Measurements from ENCODE around the gene SLC22A12. TPM values are rescaled to one million over a fixed set of nuclear protein-coding genes. Genes with fewer than 3 reads are reported as not detected.

The SLC22A12 gene
- polyA plus RNA-seq, 1 experiment, result not detected

GRCh38 chr11:64598797-64599697 is 8.0 kb downstream of the SLC22A12 start:
- ChIA-PET CTCF (no interaction called here), POLR2A (no interaction called here)
- TF ChIP-seq CTCF (IDR thresholded peaks at IDR 0.05; ENCODE audit: insufficient read depth, low read depth, low read length), result no peak
- no peaks in the 10 kb centered on the region for H3K27me3 ChIP-seq (ENCODE audit: control insufficient read depth, insufficient read depth, low read length)
- DNase-seq (ENCODE audit: low read depth), result no peak
- H3K4me3 ChIP-seq (ENCODE audit: low read depth, low read length), result no peak overlapping the region
- no peaks in the 10 kb centered on the region for H3K36me3 ChIP-seq (ENCODE audit: control insufficient read depth, insufficient read depth, low read length)

GRCh38 chr11:64599698-64600211 is 8.7 kb downstream of the SLC22A12 start:
- POLR2A ChIA-PET, result no interaction called here
- 0 out of 2 replicates have a peak, but pooled peaks cover 3% of the 10 kb centered on the region for H3K27me3 ChIP-seq (ENCODE audit: control insufficient read depth, insufficient read depth, low read length)
- no peak for TF ChIP-seq CTCF (IDR thresholded peaks at IDR 0.05; ENCODE audit: insufficient read depth, low read depth, low read length)
- H3K36me3 ChIP-seq (ENCODE audit: control insufficient read depth, insufficient read depth, low read length), result no peaks in the 10 kb centered on the region
- no peak for DNase-seq (ENCODE audit: low read depth)
- no peak overlapping the region for H3K4me3 ChIP-seq (ENCODE audit: low read depth, low read length)
- CTCF ChIA-PET, result no interaction called here

GRCh38 chr11:64600281-64600992 is 9.4 kb downstream of the SLC22A12 start:
- POLR2A ChIA-PET, result no interaction called here
- TF ChIP-seq CTCF (IDR thresholded peaks at IDR 0.05; ENCODE audit: insufficient read depth, low read depth, low read length), result no peak
- CTCF ChIA-PET, result interaction anchor here (1.1 kb wide), 1 partner anchor 49 kb away, joined by 3 read pairs; no protein-coding TSS in a partner anchor
- Histone ChIP-seq H3K27me3 (ENCODE audit: control insufficient read depth, insufficient read depth, low read length) (peaks cover 6% of the 10 kb centered on the region; the same call in 1 of the 2 replicates), H3K4me3 (ENCODE audit: low read depth, low read length) (no peak overlapping the region), H3K36me3 (ENCODE audit: control insufficient read depth, insufficient read depth, low read length) (no peaks in the 10 kb centered on the region)
- no peak for DNase-seq (ENCODE audit: low read depth)

DNA sequence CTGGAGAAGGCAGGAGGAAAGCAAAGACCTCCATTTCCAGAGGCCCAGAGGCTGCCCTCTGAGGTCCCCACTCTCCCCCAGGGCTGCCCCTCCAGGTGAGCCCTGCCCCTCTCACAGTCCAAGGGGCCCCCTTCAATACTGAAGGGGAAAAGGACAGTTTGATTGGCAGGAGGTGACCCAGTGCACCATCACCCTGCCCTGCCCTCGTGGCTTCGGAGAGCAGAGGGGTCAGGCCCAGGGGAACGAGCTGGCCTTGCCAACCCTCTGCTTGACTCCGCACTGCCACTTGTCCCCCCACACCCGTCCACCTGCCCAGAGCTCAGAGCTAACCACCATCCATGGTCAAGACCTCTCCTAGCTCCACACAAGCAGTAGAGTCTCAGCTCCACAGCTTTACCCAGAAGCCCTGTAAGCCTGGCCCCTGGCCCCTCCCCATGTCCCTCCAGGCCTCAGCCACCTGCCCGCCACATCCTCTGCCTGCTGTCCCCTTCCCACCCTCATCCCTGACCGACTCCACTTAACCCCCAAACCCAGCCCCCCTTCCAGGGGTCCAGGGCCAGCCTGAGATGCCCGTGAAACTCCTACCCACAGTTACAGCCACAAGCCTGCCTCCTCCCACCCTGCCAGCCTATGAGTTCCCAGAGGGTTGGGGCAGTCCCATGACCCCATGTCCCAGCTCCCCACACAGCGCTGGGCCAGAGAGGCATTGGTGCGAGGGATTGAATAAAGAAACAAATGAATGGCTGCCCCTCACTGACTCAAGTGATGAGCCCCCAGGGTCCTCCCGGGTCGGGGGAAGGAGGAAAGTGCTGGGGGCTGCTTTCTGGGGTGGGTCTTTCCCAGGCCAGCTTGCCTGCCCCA is 10.8 kb downstream of the SLC22A12 start:
- POLR2A ChIA-PET, result no interaction called here
- DNase-seq (ENCODE audit: low read depth), result no peak
- no peak for TF ChIP-seq CTCF (IDR thresholded peaks at IDR 0.05; ENCODE audit: insufficient read depth, low read depth, low read length)
- CTCF ChIA-PET, result interaction anchor here (1.4 kb wide), 1 partner anchor 86 kb away, joined by 3 read pairs; no protein-coding TSS in a partner anchor
- Histone ChIP-seq H3K27me3 (ENCODE audit: control insufficient read depth, insufficient read depth, low read length) (peaks cover 8% of the 10 kb centered on the region; the same call in 1 of the 2 replicates), H3K36me3 (ENCODE audit: control insufficient read depth, insufficient read depth, low read length) (no peaks in the 10 kb centered on the region), H3K4me3 (ENCODE audit: low read depth, low read length) (no peak overlapping the region)
